GM19025 (cell line): ENCODE results near the gene AKR1C4.

Experiments
- ATAC-seq: cut with Tn5 transposase; IDR thresholded peaks from one replicate; pipeline ENCODE4 v1.9.1; 2021; ENCODE audit warnings: mild to moderate bottlenecking, low read depth, moderate library complexity; ENCODE audit not compliant: unreplicated experiment

Gene AKR1C4

GRCh38 chr10:5265139-5265538 lies 68.5 kb downstream of the AKR1C4 start:
- ATAC-seq, result no peak

DNA sequence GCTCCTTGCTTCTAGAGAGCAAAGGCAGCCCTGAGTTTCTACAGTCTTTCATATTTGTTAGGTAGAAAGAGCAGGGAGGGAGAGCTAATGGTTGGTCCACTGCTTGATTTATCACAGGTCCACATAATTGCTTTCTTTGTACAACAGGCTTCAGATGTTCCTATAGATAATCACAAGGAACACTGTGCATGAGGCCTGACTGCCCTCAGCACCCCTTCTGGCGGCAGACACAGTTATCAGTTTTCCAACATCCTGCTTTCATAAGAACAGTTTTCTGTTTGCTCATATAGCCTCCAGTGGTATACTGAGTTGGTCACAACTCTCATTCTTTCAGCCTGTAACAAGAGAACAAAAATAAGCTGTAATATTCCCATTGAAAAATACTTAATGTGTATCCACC lies 69.7 kb downstream of the AKR1C4 start:
- ATAC-seq, result no peak

GRCh38 chr10:5266804-5267203 lies 70.2 kb downstream of the AKR1C4 start:
- ATAC-seq, result no peak

- no peak for ATAC-seq
These were observed 71.6 kb downstream of the AKR1C4 start for GRCh38 chr10:5268234-5268633.
